Measurements from ENCODE around the gene ALKBH3. TPM values are rescaled to one million over a fixed set of nuclear protein-coding genes. Genes with fewer than 3 reads are reported as not detected.
A peak's percentile ranks its signal among the peaks of the same experiment; 100 is the strongest.

The ALKBH3 gene
- polyA plus RNA-seq, 1 of the 3 experiments (the other 2 are of a cell fraction), result 27.0 TPM

GRCh38 chr11:43925063-43925931 is 44.7 kb downstream of the ALKBH3 start:
- H3F3A ChIP-seq (replicated peaks; ENCODE audit: insufficient read depth), result no peaks in the 10 kb centered on the region
- no peak for DNase-seq
- POLR2A ChIA-PET, result interaction anchor here (0.6 to 9.1 kb wide), 8 partner anchors 8 to 382 kb away, joined by 3 to 213 read pairs (median 13); partner anchors contain the start of gene C11orf96
- H3K9me3 ChIP-seq, result no peaks in the 10 kb centered on the region
- H3K4me2 ChIP-seq, result no peak overlapping the region
- H3K36me3 ChIP-seq (replicated peaks in 1 of 2; ENCODE audit: control insufficient read depth in 1 of 2, insufficient read depth in 2 of 2, low read length in 1 of 2), result peaks cover 6 to 15% of the 10 kb centered on the region in 2 experiments
- H3K4me3 ChIP-seq (ENCODE audit: low read depth in 2 of 2, low read length in 1 of 2), result no peak overlapping the region
- no peaks in the 10 kb centered on the region for H3K9me2 ChIP-seq
- H3K79me2 ChIP-seq (ENCODE audit: insufficient read depth), result no peaks in the 10 kb centered on the region
- H3K4me1 ChIP-seq (ENCODE audit: control insufficient read depth in 1 of 2, insufficient read depth in 2 of 2, low read depth in 1 of 2, low read length in 1 of 2), result peaks cover 3 to 89% of the 10 kb centered on the region in 2 experiments; a peak in 3 of 4 replicates
- H3K9ac ChIP-seq, result no peak overlapping the region
- H3K27ac ChIP-seq (ENCODE audit: low read depth in 2 of 2, low read length in 1 of 2), result peak overlapping the region; percentile 7 to 100; a peak in 3 of 4 replicates
- peaks cover 2% of the 10 kb centered on the region; the same call in 1 of the 2 replicates for H4K20me1 ChIP-seq (ENCODE audit: insufficient read depth)
- H3K27me3 ChIP-seq (ENCODE audit: insufficient read depth), result no peaks in the 10 kb centered on the region
- CTCF ChIA-PET, result interaction anchor here (1.4 to 15.0 kb wide), 9 partner anchors 9 to 116 kb away, joined by 4 to 222 read pairs (median 17); partner anchors contain the start of gene C11orf96
- no peak overlapping the region for H2AFZ ChIP-seq (ENCODE audit: low read depth)
- 55% methylated on average over 3 of the region's 14 CpGs for WGBS (ENCODE audit: low lambda C conversion rate)
- TF ChIP-seq MXI1 (IDR thresholded peaks at IDR 0.05; ENCODE audit: low read depth, low read length) (no peak), RCOR1 (IDR thresholded peaks at IDR 0.05; ENCODE audit: low read length) (no peak), EP300 (IDR thresholded peaks at IDR 0.05; ENCODE audit: borderline replicate concordance in 1 of 2, low read depth in 1 of 2, low read length in 1 of 2) (no peak), SMC3 (IDR thresholded peaks at IDR 0.05; ENCODE audit: low read depth, low read length) (no peak), MEF2A (IDR thresholded peaks at IDR 0.05; ENCODE audit: borderline replicate concordance, low read depth) (no peak), PBX3 (IDR thresholded peaks at IDR 0.05) (no peak), USF2 (IDR thresholded peaks at IDR 0.05; ENCODE audit: borderline replicate concordance, low read depth, low read length) (no peak), EZH2phosphoT487 (IDR thresholded peaks at IDR 0.05; ENCODE audit: borderline replicate concordance, low read depth) (no peak), TAF1 (IDR thresholded peaks at IDR 0.05; ENCODE audit: borderline replicate concordance, low read depth, low read length) (no peak), RXRA (IDR thresholded peaks at IDR 0.05; ENCODE audit: borderline replicate concordance, low read depth) (no peak), POLR2AphosphoS5 (IDR thresholded peaks at IDR 0.05; ENCODE audit: low read depth, low read length) (no peak), FOXJ3 (CRISPR knock-in tag; IDR thresholded peaks at IDR 0.05) (no peak), ZBTB33 (IDR thresholded peaks at IDR 0.05; ENCODE audit: borderline replicate concordance, low read depth) (no peak), IRF3 (IDR thresholded peaks at IDR 0.05; ENCODE audit: low read depth, low read length) (no peak), NRF1 (IDR thresholded peaks at IDR 0.05; ENCODE audit: low read depth, low read length) (no peak), GATA2 (CRISPR knock-in tag; IDR thresholded peaks at IDR 0.05) (no peak), FOSL2 (IDR thresholded peaks at IDR 0.05; ENCODE audit: borderline replicate concordance, low read depth) (no peak), CTCF (IDR thresholded peaks at IDR 0.05) (no peak), REST (IDR thresholded peaks at IDR 0.05; ENCODE audit: low read depth, low read length) (no peak)

All from SK-N-SH (cell line).